Smooth muscle cell (in vitro differentiated cells): Measurements from ENCODE around the gene AKAP1. TPM values are rescaled to one million over a fixed set of nuclear protein-coding genes. Genes with fewer than 3 reads are reported as not detected.

ENCODE experiments used
- DNase-seq: peaks from one replicate; lab custom pipeline; 2025; ENCODE audit not compliant: unreplicated experiment; lab: John Stamatoyannopoulos, UW
- H2AFZ ChIP-seq: fragments of 200-600 bp; sonication (generic); 2 replicates; pipeline ENCODE4 v1.6.0; 2016; ENCODE audit warnings: antibody characterized with exemption, low read depth, mild to moderate bottlenecking
- H3F3A ChIP-seq: fragments of 200-600 bp; sonication (generic); 2 replicates; pipeline ENCODE4 v1.6.0; 2017; ENCODE audit warnings: antibody characterized with exemption, low read depth
- H3K27ac ChIP-seq: fragments of 200-600 bp; sonication (generic); 2 replicates; pipeline ENCODE4 v1.5.1; 2016; ENCODE audit warnings: low read depth, mild to moderate bottlenecking
- H3K27me3 ChIP-seq: fragments of 200-600 bp; sonication (generic); 2 replicates; pipeline ENCODE4 v1.6.1; 2016; ENCODE audit warnings: low read depth, mild to moderate bottlenecking
- H3K36me3 ChIP-seq: fragments of 200-600 bp; sonication (generic); 2 replicates; pipeline ENCODE4 v1.5.1; 2016; ENCODE audit warnings: low read depth
- H3K4me1 ChIP-seq: fragments of 200-600 bp; sonication (generic); 2 replicates; pipeline ENCODE4 v1.5.1; 2016; ENCODE audit warnings: low read depth
- H3K4me2 ChIP-seq: fragments of 200-600 bp; sonication (generic); 2 replicates; pipeline ENCODE4 v1.6.0; 2016; ENCODE audit warnings: mild to moderate bottlenecking
- H3K4me3 ChIP-seq: fragments of 200-600 bp; sonication (generic); 2 replicates; pipeline ENCODE4 v1.5.1; 2016; ENCODE audit warnings: mild to moderate bottlenecking
- H3K79me2 ChIP-seq: fragments of 200-600 bp; sonication (generic); 2 replicates; pipeline ENCODE4 v1.6.0; 2016; ENCODE audit warnings: low read depth, mild to moderate bottlenecking
- H3K9ac ChIP-seq: fragments of 200-600 bp; sonication (generic); 2 replicates; pipeline ENCODE4 v1.6.0; 2016; ENCODE audit warnings: low read depth
- H3K9me3 ChIP-seq: fragments of 200-600 bp; sonication (generic); replicated peaks from 2 replicates; pipeline ENCODE4 v1.5.1; 2016; ENCODE audit warnings: low read depth
- H4K20me1 ChIP-seq: fragments of 200-600 bp; sonication (generic); 2 replicates; pipeline ENCODE4 v1.6.0; 2016; ENCODE audit warnings: low read depth
- CTCF ChIP-seq: fragments of 200-600 bp; sonication (generic); IDR thresholded peaks from 2 replicates; pipeline ENCODE4 v1.5.1; 2017; ENCODE audit warnings: borderline replicate concordance, mild to moderate bottlenecking, antibody characterized with exemption; ENCODE audit not compliant: insufficient read depth, poor library complexity, severe bottlenecking
- WGBS: methylation state at CpG from one replicate; pipeline ENCODE4 v1.1.7; 2016; ENCODE audit warnings: low lambda C conversion rate; 5-methylcytosine and 5-hydroxymethylcytosine counted together
- polyA plus RNA-seq: library from polyadenylated mRNA; unstranded; fragments of >200 nt; fragmentation: Nextera tagmentation; extraction: Ambion mirVana; gene quantifications from 2 replicates; pipeline ENCODE4 v1.2.1, GENCODE V29; 2016
- total RNA-seq: library from RNA; depleted of rRNA; stranded (reverse); fragments of >200 nt; gene quantifications from 2 replicates; pipeline ENCODE4 v1.2.3, GENCODE V29; 2014

AKAP1 gene
- total and polyA plus RNA-seq, 2 experiments from 2014 or later = 5.8 to 6.2 TPM

- Histone ChIP-seq H3K9me3 (no peaks in the 10 kb centered on the region), H3K27ac (no peak overlapping the region), H3K36me3 (no peaks in the 10 kb centered on the region), H3K4me2 (no peak overlapping the region), H3K79me2 (no peaks in the 10 kb centered on the region), H4K20me1 (no peaks in the 10 kb centered on the region), H3F3A (no peaks in the 10 kb centered on the region), H2AFZ (no peak overlapping the region), H3K4me3 (no peak overlapping the region), H3K4me1 (peaks cover 6% of the 10 kb centered on the region), H3K27me3 (no peaks in the 10 kb centered on the region), H3K9ac (no peak overlapping the region)
- no peak for TF ChIP-seq CTCF
- DNase-seq = no peak
- 96% methylated on average over 13 of the region's 13 CpGs for WGBS
Measured at GRCh38 chr17:57135026-57135788, 50.2 kb downstream of the AKAP1 start.

- TF ChIP-seq CTCF = no peak
- H3K9ac ChIP-seq = no peak overlapping the region
- no peaks in the 10 kb centered on the region for H3K79me2 ChIP-seq
- no peak overlapping the region for H3K4me3 ChIP-seq
- H3K4me2 ChIP-seq = no peak overlapping the region
- peaks cover 6% of the 10 kb centered on the region for H3K4me1 ChIP-seq
- H3K9me3 ChIP-seq = no peaks in the 10 kb centered on the region
- no peaks in the 10 kb centered on the region for H3F3A ChIP-seq
- no peaks in the 10 kb centered on the region for H4K20me1 ChIP-seq
- H2AFZ ChIP-seq = no peak overlapping the region
- H3K27ac ChIP-seq = no peak overlapping the region
- DNase-seq = no peak
- WGBS = 76% methylated on average over 21 of the region's 21 CpGs
- no peaks in the 10 kb centered on the region for H3K36me3 ChIP-seq
- H3K27me3 ChIP-seq = no peaks in the 10 kb centered on the region
Measured at GRCh38 chr17:57135789-57136291, 50.8 kb downstream of the AKAP1 start.

DNA sequence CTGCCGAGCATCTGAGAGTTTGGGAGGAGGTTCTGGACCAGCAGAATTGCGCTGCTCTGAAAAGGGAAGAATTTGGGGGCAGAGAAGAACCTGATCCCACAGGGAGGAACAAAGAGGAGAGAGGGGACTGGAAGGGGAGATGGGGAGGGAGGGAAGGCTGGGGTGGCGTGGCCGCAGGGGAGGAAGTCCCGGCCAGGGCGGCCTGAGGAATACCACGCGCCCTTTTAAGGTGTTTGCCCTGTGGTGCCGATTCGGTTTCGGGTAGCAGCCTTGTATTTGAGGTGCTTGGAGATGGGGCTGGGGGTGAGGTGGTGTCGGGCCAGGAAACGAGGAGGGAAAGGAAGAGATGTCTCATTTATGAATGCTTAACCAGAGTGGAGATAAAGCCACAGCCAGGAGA, 51.3 kb downstream of the AKAP1 start:
- peaks cover 6% of the 10 kb centered on the region for H3K4me1 ChIP-seq
- no peaks in the 10 kb centered on the region for H4K20me1 ChIP-seq
- H2AFZ ChIP-seq = no peak overlapping the region
- H3K4me3 ChIP-seq = no peak overlapping the region
- H3K36me3 ChIP-seq = no peaks in the 10 kb centered on the region
- WGBS = 79% methylated on average over 12 of the region's 13 CpGs
- no peaks in the 10 kb centered on the region for H3K9me3 ChIP-seq
- no peak for TF ChIP-seq CTCF
- no peaks in the 10 kb centered on the region for H3F3A ChIP-seq
- H3K79me2 ChIP-seq = no peaks in the 10 kb centered on the region
- H3K9ac ChIP-seq = no peak overlapping the region
- no peaks in the 10 kb centered on the region for H3K27me3 ChIP-seq
- H3K27ac ChIP-seq = no peak overlapping the region
- H3K4me2 ChIP-seq = no peak overlapping the region
- no peak for DNase-seq
